ENCODE data around the gene FIP1L1.

GRCh38 chr4:53450773-53451172 lies 73.3 kb downstream of the FIP1L1 start:
- TF ChIP-seq CTCF (IDR thresholded peaks at IDR 0.05; ENCODE audit: extremely low read depth in 1 of 2, insufficient read depth in 1 of 2, low read depth in 1 of 2, low read length in 2 of 2) (no peak), POLR2AphosphoS5 (IDR thresholded peaks at IDR 0.05; ENCODE audit: insufficient read depth, low read depth, low read length) (no peak), EZH2 (IDR thresholded peaks at IDR 0.05; ENCODE audit: borderline replicate concordance, low read depth, low read length, severe bottlenecking) (no peak)

All from endothelial cell of umbilical vein (primary cell).